SK-N-SH (cell line): ENCODE data around the gene PDE9A. TPM values are rescaled to one million over a fixed set of nuclear protein-coding genes. Genes with fewer than 3 reads are reported as not detected.
A peak's percentile ranks its signal among the peaks of the same experiment; 100 is the strongest.

Experiments used
- CTCF ChIA-PET: fragments of 300-600, 350-600 bp; formaldehyde crosslinking; extraction: SDS; loops from one replicate; lab custom pipeline; 2021; lab: Yijun Ruan, JAX
- POLR2A ChIA-PET: fragments of 350-600 bp; sonication (Branson Sonifier 250); formaldehyde crosslinking; extraction: SDS; loops from one replicate; lab custom pipeline; 2020; ENCODE audit warnings: antibody characterized with exemption, inconsistent platforms; lab: Yijun Ruan, JAX
- DNase-seq: peaks from one replicate; pipeline ENCODE4 v3.0.0; 2012
- H2AFZ ChIP-seq: fragments of 200-600 bp; sonication (generic); 2 replicates; pipeline ENCODE4 v1.8.1; 2016; ENCODE audit warnings: antibody characterized with exemption, mild to moderate bottlenecking, low read depth
- H3F3A ChIP-seq: fragments of 200-600 bp; sonication (generic); replicated peaks from 2 replicates; pipeline ENCODE3; 2016; ENCODE audit warnings: antibody characterized with exemption, mild to moderate bottlenecking; ENCODE audit not compliant: insufficient read depth
- H3K27ac ChIP-seq, 2 experiments: fragments of 200-500 bp in 1 of 2; fragments of 200-600 bp in 1 of 2; sonication (Bioruptor generic) in 1 of 2; sonication (generic), shearing (Covaris generic) in 1 of 2; 2 replicates each; pipeline versions ENCODE4 v1.5.1 to v1.6.1; 2014 to 2016; ENCODE audit warnings: low read depth in 2 of 2, inconsistent platforms in 1 of 2, low read length in 1 of 2, mild to moderate bottlenecking in 1 of 2, mixed read lengths in 1 of 2
- H3K27me3 ChIP-seq: fragments of 200-600 bp; sonication (generic), shearing (Covaris generic); 2 replicates; pipeline ENCODE4 v1.6.1; 2016; ENCODE audit warnings: mixed run types; ENCODE audit not compliant: insufficient read depth
- H3K36me3 ChIP-seq, 2 experiments: fragments of 200-500 bp in 1 of 2; fragments of 200-600 bp in 1 of 2; sonication (Bioruptor generic) in 1 of 2; sonication (generic) in 1 of 2; replicated peaks in 1 of 2; 2 replicates each; pipeline versions ENCODE3 to v1.5.1; 2014 to 2016; ENCODE audit warnings: low read length in 1 of 2, mild to moderate bottlenecking in 1 of 2; ENCODE audit not compliant: insufficient read depth in 2 of 2, control insufficient read depth in 1 of 2
- H3K4me1 ChIP-seq, 2 experiments: fragments of 200-500 bp in 1 of 2; fragments of 200-600 bp in 1 of 2; sonication (Bioruptor generic) in 1 of 2; sonication (generic), shearing (Covaris generic) in 1 of 2; 2 replicates each; pipeline versions ENCODE4 v1.5.1 to v1.6.1; 2014 to 2016; ENCODE audit warnings: low read depth in 1 of 2, low read length in 1 of 2, mixed run types in 1 of 2; ENCODE audit not compliant: insufficient read depth in 2 of 2, control insufficient read depth in 1 of 2
- H3K4me2 ChIP-seq: fragments of 200-600 bp; sonication (generic), shearing (Covaris generic); 2 replicates; pipeline ENCODE4 v1.6.1; 2017; ENCODE audit warnings: mixed run types
- H3K4me3 ChIP-seq, 2 experiments: fragments of 200-500 bp in 1 of 2; fragments of 200-600 bp in 1 of 2; sonication (Bioruptor generic) in 1 of 2; sonication (generic), shearing (Covaris generic) in 1 of 2; 2 replicates each; pipeline versions ENCODE4 v1.5.1 to v1.8.1; 2014 to 2016; ENCODE audit warnings: low read depth in 2 of 2, inconsistent platforms in 1 of 2, low read length in 1 of 2, mild to moderate bottlenecking in 1 of 2, mixed read lengths in 1 of 2, moderate library complexity in 1 of 2
- H3K79me2 ChIP-seq: fragments of 200-600 bp; sonication (generic); 2 replicates; pipeline ENCODE4 v1.8.1; 2017; ENCODE audit warnings: mild to moderate bottlenecking; ENCODE audit not compliant: insufficient read depth
- H3K9ac ChIP-seq: fragments of 200-600 bp; sonication (generic); 2 replicates; pipeline ENCODE4 v1.6.1; 2017; ENCODE audit warnings: mixed run types
- H3K9me2 ChIP-seq: fragments of 200-600 bp; sonication (generic); 2 replicates; pipeline ENCODE4 v1.6.1; 2017; ENCODE audit warnings: mixed run types
- H3K9me3 ChIP-seq: fragments of 200-600 bp; sonication (generic); 2 replicates; pipeline ENCODE4 v1.6.1; 2017; ENCODE audit warnings: mixed run types, mild to moderate bottlenecking, moderate library complexity
- H4K20me1 ChIP-seq: fragments of 200-600 bp; sonication (generic); 2 replicates; pipeline ENCODE4 v1.6.1; 2017; ENCODE audit warnings: mild to moderate bottlenecking, mixed run types; ENCODE audit not compliant: insufficient read depth
- FOSL2 ChIP-seq: IDR thresholded peaks from 2 replicates; pipeline ENCODE4 v1.4.0; 2012; ENCODE audit warnings: low read depth, mild to moderate bottlenecking, moderate library complexity, borderline replicate concordance
- FOXM1 ChIP-seq: IDR thresholded peaks from 2 replicates; pipeline ENCODE4 v1.4.0; 2012; ENCODE audit warnings: low read depth, mild to moderate bottlenecking
- JUND ChIP-seq: IDR thresholded peaks from 2 replicates; pipeline ENCODE4 v1.4.0; 2012
- MEF2A ChIP-seq: IDR thresholded peaks from 2 replicates; pipeline ENCODE4 v1.4.0; 2012; ENCODE audit warnings: low read depth, borderline replicate concordance
- MXI1 ChIP-seq: IDR thresholded peaks from 2 replicates; pipeline ENCODE4 v1.6.1; 2012; ENCODE audit warnings: mild to moderate bottlenecking, low read depth, low read length, improper control_type of control experiment
- RAD21 ChIP-seq: IDR thresholded peaks from 2 replicates; pipeline ENCODE4 v1.6.1; 2012; ENCODE audit warnings: mild to moderate bottlenecking, low read length
- SMC3 ChIP-seq: IDR thresholded peaks from 2 replicates; pipeline ENCODE4 v1.6.1; 2012; ENCODE audit warnings: low read depth, low read length, improper control_type of control experiment
- WGBS: methylation state at CpG from one replicate; pipeline ENCODE4 v1.1.6; 2017; ENCODE audit warnings: low lambda C conversion rate; 5-methylcytosine and 5-hydroxymethylcytosine counted together
- polyA plus RNA-seq, 3 experiments: library from polyadenylated mRNA; depleted of rRNA; stranded (reverse); fragments of >200 nt; gene quantifications; 2 replicates each; pipeline ENCODE4 v1.2.3, GENCODE V29; 2012
- TF ChIP-seq, protein P1 (sequence below): fragments of 150-350 bp; IDR thresholded peaks from 2 replicates; pipeline ENCODE4 v1.6.1; 2017; ENCODE audit warnings: antibody characterized with exemption, low read length, low read depth, borderline replicate concordance
- TF ChIP-seq, protein P2 (sequence below): IDR thresholded peaks from 2 replicates; pipeline ENCODE4 v1.6.1; 2012; ENCODE audit warnings: mild to moderate bottlenecking, low read depth, low read length, moderate library complexity
- TF ChIP-seq, protein P3 (sequence below): fragments of 150-350 bp; IDR thresholded peaks from 2 replicates; pipeline ENCODE4 v1.6.1; 2016; ENCODE audit warnings: mild to moderate bottlenecking, low read depth, low read length
- TF ChIP-seq, protein P4 (sequence below): fragments of 200-600 bp; sonication (generic); IDR thresholded peaks from 2 replicates; pipeline ENCODE4 v1.6.1; 2017; ENCODE audit warnings: antibody characterized with exemption, mild to moderate bottlenecking, moderate library complexity

Gene PDE9A
- polyA plus RNA-seq, 1 of the 3 experiments (the other 2 are of a cell fraction): 0.28 TPM

DNA sequence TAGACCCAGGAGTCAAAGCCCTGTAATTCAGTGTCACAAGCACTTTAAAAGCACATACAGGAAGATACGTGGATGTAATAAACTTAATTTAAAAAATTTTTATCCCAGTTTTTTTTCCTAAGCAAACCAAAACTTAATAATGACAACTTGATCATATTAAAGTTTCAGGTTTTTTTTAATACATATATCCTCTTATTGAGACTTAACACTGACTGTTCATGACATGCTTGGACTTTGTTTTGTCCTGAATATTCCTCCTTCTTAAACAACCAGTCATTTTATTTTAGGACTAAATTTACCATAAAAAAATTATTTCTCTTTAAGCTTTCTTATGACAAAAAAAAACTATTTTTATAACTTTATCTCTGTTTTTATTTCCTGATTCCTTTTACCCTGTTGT lies 161.8 kb downstream of the PDE9A start:
- Histone ChIP-seq H3K9me3 (peaks cover 4% of the 10 kb centered on the region; the same call in 1 of the 2 replicates), H3K4me2 (no peak overlapping the region), H3K27me3 (no peaks in the 10 kb centered on the region), H3K9me2 (no peaks in the 10 kb centered on the region), H2AFZ (no peak overlapping the region), H3K4me1 (no peaks in the 10 kb centered on the region), H4K20me1 (no peaks in the 10 kb centered on the region), H3F3A (no peaks in the 10 kb centered on the region), H3K36me3 (no peaks in the 10 kb centered on the region), H3K9ac (no peak overlapping the region), H3K79me2 (no peaks in the 10 kb centered on the region), H3K27ac (no peak overlapping the region), H3K4me3 (no peak overlapping the region)
- CTCF ChIA-PET: interaction anchor here (0.9 to 1.8 kb wide), 2 partner anchors 18 to 222 kb away, joined by 3 to 7 read pairs; no protein-coding TSS in a partner anchor
- POLR2A ChIA-PET: no interaction called here
- 3% methylated on average over 1 of the region's 1 CpG for WGBS
- TF ChIP-seq MEF2A (no peak), FOXM1 (no peak), MXI1 (no peak), JUND (no peak), SMC3 (no peak)
- TF ChIP-seq, protein P1, sequence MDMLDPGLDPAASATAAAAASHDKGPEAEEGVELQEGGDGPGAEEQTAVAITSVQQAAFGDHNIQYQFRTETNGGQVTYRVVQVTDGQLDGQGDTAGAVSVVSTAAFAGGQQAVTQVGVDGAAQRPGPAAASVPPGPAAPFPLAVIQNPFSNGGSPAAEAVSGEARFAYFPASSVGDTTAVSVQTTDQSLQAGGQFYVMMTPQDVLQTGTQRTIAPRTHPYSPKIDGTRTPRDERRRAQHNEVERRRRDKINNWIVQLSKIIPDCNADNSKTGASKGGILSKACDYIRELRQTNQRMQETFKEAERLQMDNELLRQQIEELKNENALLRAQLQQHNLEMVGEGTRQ: no peak
- TF ChIP-seq, protein P2, sequence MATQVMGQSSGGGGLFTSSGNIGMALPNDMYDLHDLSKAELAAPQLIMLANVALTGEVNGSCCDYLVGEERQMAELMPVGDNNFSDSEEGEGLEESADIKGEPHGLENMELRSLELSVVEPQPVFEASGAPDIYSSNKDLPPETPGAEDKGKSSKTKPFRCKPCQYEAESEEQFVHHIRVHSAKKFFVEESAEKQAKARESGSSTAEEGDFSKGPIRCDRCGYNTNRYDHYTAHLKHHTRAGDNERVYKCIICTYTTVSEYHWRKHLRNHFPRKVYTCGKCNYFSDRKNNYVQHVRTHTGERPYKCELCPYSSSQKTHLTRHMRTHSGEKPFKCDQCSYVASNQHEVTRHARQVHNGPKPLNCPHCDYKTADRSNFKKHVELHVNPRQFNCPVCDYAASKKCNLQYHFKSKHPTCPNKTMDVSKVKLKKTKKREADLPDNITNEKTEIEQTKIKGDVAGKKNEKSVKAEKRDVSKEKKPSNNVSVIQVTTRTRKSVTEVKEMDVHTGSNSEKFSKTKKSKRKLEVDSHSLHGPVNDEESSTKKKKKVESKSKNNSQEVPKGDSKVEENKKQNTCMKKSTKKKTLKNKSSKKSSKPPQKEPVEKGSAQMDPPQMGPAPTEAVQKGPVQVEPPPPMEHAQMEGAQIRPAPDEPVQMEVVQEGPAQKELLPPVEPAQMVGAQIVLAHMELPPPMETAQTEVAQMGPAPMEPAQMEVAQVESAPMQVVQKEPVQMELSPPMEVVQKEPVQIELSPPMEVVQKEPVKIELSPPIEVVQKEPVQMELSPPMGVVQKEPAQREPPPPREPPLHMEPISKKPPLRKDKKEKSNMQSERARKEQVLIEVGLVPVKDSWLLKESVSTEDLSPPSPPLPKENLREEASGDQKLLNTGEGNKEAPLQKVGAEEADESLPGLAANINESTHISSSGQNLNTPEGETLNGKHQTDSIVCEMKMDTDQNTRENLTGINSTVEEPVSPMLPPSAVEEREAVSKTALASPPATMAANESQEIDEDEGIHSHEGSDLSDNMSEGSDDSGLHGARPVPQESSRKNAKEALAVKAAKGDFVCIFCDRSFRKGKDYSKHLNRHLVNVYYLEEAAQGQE: no peak
- TF ChIP-seq, protein P3, sequence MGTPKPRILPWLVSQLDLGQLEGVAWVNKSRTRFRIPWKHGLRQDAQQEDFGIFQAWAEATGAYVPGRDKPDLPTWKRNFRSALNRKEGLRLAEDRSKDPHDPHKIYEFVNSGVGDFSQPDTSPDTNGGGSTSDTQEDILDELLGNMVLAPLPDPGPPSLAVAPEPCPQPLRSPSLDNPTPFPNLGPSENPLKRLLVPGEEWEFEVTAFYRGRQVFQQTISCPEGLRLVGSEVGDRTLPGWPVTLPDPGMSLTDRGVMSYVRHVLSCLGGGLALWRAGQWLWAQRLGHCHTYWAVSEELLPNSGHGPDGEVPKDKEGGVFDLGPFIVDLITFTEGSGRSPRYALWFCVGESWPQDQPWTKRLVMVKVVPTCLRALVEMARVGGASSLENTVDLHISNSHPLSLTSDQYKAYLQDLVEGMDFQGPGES: no peak
- no peak for DNase-seq

DNA sequence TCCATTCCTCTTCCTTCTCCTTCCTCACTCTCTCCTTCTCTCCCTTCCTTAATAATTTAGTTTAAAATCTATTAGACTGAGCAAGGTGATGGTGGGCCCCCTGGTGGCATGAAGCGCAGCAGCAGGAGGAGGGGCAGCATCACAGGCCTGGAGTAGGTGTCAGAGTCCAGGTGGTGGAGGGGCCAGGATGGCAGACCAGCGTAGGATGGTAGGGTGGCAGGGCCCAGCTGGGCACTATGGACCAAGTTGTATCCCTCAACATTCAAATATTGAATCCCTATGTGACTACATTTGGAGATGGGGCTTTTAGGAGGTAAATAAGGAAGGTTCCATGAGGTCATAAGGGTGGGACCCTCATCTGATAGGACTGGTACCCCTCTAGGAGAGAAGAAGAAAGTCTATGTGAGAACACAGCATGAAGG lies 164.9 kb downstream of the PDE9A start:
- Histone ChIP-seq H3K9me3 (peaks cover 4% of the 10 kb centered on the region; the same call in 1 of the 2 replicates), H3K27me3 (no peaks in the 10 kb centered on the region), H3F3A (no peaks in the 10 kb centered on the region), H4K20me1 (no peaks in the 10 kb centered on the region), H3K9me2 (no peaks in the 10 kb centered on the region), H3K4me2 (no peak overlapping the region), H3K4me1 (no peaks in the 10 kb centered on the region), H3K4me3 (no peak overlapping the region)
- ChIA-PET POLR2A (no interaction called here), CTCF (interaction anchor here (0.7 to 6.3 kb wide), 15 partner anchors 10 to 302 kb away, joined by 3 to 52 read pairs (median 4); partner anchors contain the start of gene PDE9A)
- peak; percentile 59; the same call in 1 of the 2 replicates for TF ChIP-seq SMC3
- TF ChIP-seq, protein P4, sequence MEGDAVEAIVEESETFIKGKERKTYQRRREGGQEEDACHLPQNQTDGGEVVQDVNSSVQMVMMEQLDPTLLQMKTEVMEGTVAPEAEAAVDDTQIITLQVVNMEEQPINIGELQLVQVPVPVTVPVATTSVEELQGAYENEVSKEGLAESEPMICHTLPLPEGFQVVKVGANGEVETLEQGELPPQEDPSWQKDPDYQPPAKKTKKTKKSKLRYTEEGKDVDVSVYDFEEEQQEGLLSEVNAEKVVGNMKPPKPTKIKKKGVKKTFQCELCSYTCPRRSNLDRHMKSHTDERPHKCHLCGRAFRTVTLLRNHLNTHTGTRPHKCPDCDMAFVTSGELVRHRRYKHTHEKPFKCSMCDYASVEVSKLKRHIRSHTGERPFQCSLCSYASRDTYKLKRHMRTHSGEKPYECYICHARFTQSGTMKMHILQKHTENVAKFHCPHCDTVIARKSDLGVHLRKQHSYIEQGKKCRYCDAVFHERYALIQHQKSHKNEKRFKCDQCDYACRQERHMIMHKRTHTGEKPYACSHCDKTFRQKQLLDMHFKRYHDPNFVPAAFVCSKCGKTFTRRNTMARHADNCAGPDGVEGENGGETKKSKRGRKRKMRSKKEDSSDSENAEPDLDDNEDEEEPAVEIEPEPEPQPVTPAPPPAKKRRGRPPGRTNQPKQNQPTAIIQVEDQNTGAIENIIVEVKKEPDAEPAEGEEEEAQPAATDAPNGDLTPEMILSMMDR: peak; percentile 56
- peak; percentile 71 for TF ChIP-seq RAD21
- TF ChIP-seq FOSL2: no peak
- TF ChIP-seq JUND: no peak
- TF ChIP-seq, all 33 proteins: peak for 3
- DNase-seq: peak; percentile 58
- Histone ChIP-seq H3K36me3 (no peaks in the 10 kb centered on the region), H2AFZ (no peak overlapping the region), H3K9ac (no peak overlapping the region), H3K27ac (no peak overlapping the region), H3K79me2 (no peaks in the 10 kb centered on the region)
- 12% methylated on average over 2 of the region's 2 CpGs for WGBS
